Gastrocnemius medialis (tissue), 4 donors: ENCODE data around the gene CCDC178. TPM values are rescaled to one million over a fixed set of nuclear protein-coding genes. Genes with fewer than 3 reads are reported as not detected.

Experiments used
- ATAC-seq, 2 donors: fragments of 150-250 bp; one replicate each; pipeline ENCODE4 v1.9.1; 2016
- DNase-seq, 2 donors: peaks; one replicate each; pipeline ENCODE4 v3.0.0-alpha.2; 2019
- H3K27ac ChIP-seq, 4 donors: fragments of 200-600 bp; sonication (generic); 1 replicate in 1 of 4; 2 replicates in 3 of 4; pipeline ENCODE4 v1.5.1; 2016 to 2018; ENCODE audit warnings: mild to moderate bottlenecking in 2 of 4, moderate library complexity in 1 of 4
- H3K27me3 ChIP-seq, 3 donors: fragments of 200-600 bp; sonication (generic) in 2 of 3; 1 replicate in 1 of 3; 2 replicates in 2 of 3; pipeline versions ENCODE4 v1.5.1 to v1.6.0; 2016 to 2019; ENCODE audit warnings: mild to moderate bottlenecking in 1 of 3, moderate library complexity in 1 of 3
- H3K36me3 ChIP-seq, 2 donors: fragments of 200-600 bp; sonication (generic) in 1 of 2; one replicate each; pipeline ENCODE4 v1.5.1; 2017 to 2018
- H3K4me1 ChIP-seq, 2 donors: fragments of 200-600 bp; sonication (generic) in 1 of 2; one replicate each; pipeline ENCODE4 v1.5.1; 2016 to 2017; ENCODE audit warnings: mild to moderate bottlenecking in 2 of 2
- H3K4me3 ChIP-seq, 4 donors: fragments of 200-600 bp; sonication (generic) in 3 of 4; 1 replicate in 1 of 4; 2 replicates in 3 of 4; pipeline ENCODE4 v1.5.1; 2016 to 2019; ENCODE audit warnings: mild to moderate bottlenecking in 2 of 4
- H3K9me3 ChIP-seq, 3 donors: fragments of 200-600 bp; sonication (generic) in 2 of 3; 1 replicate in 1 of 3; 2 replicates in 2 of 3; pipeline ENCODE4 v1.5.1; 2016 to 2019
- POLR2A ChIP-seq, 2 donors: fragments of 450-650 bp; IDR thresholded peaks; one replicate each; pipeline ENCODE4 v1.6.1; 2017; ENCODE audit warnings: antibody characterized with exemption in 2 of 2, mild to moderate bottlenecking in 2 of 2, moderate library complexity in 2 of 2
- in situ Hi-C, 4 donors: fragments of 200-750 bp; cut with MboI; loops; one replicate each; pipeline versions ENCODE4 v1.15.0 to v1.8.0; 2017; ENCODE audit warnings: low sequenced_read_pairs in 4 of 4
- intact Hi-C: fragments of 100-400 bp; cut with DNase I; formaldehyde crosslinking; loops from one replicate; pipeline ENCODE4 v1.15.1; 2023; ENCODE audit warnings: low total_unique reads
- total RNA-seq, 4 donors: library from RNA; depleted of rRNA; stranded (reverse); fragments of >200 nt; gene quantifications; one replicate each; pipeline versions ENCODE4 v1.1.0 to v1.2.3, GENCODE V29; 2016
- TF ChIP-seq, protein P1 (sequence below), 5 experiments: fragments of 450-650 bp in 3 of 5; fragments of 200-600 bp in 2 of 5; sonication (generic) in 2 of 5; IDR thresholded peaks in 4 of 5; conservative IDR thresholded peaks in 1 of 5; 1 replicate in 4 of 5; 2 replicates in 1 of 5; pipeline ENCODE4 v1.5.1; 2016 to 2019; ENCODE audit warnings: antibody characterized with exemption in 5 of 5, mild to moderate bottlenecking in 3 of 5, moderate library complexity in 3 of 5

The CCDC178 gene
- total RNA-seq, 4 donors from 2014 or later = 0.35 TPM; not detected in 3

DNA sequence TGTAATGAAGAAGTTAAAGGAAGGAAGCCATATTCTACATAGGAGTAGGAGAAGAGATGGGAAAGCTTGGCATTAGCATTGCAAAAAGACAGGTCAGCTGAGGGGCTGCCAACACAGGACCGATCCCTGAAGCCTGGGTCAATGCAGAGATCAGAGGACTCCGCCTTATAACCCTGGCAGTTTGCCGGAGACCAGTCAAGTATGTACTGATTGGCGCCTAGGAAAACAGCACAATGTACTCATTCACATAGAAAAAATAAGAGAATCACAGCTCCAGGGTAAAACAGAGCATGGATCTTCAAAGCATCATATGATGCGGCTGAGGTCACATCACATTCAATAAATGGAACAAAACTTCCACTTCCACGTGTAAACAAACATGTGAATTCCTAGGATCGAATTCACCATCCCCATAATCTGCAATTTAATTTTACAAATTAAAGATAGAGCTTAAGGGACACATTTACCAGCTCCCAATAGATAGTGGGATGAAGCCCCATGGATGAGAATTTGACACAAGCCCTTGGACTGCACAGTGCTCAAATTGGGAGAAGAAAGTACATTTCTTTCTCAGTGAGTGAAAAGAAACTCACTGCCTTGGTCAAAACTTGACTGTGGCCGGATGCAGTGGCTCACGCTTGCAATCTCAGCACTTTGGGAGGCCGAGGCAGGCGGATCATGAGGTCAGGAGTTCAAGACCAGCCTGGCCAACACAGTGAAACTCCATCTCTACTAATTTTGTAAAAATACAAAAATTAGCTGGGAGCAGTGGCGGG, 532.7 kb downstream of the CCDC178 start:
- no peaks in the 10 kb centered on the region for H3K36me3 ChIP-seq
- no peak overlapping the region for H3K27ac ChIP-seq
- H3K4me3 ChIP-seq = no peak overlapping the region
- intact Hi-C loops = no loop called here
- H3K9me3 ChIP-seq = no peaks in the 10 kb centered on the region
- H3K27me3 ChIP-seq = no peaks in the 10 kb centered on the region
- ATAC-seq (no peak), DNase-seq (no peak)
- no peaks in the 10 kb centered on the region for H3K4me1 ChIP-seq
- in situ Hi-C loops = no loop called here
- no peak for TF ChIP-seq POLR2A (IDR thresholded peaks at IDR 0.05)
- TF ChIP-seq, protein P1, sequence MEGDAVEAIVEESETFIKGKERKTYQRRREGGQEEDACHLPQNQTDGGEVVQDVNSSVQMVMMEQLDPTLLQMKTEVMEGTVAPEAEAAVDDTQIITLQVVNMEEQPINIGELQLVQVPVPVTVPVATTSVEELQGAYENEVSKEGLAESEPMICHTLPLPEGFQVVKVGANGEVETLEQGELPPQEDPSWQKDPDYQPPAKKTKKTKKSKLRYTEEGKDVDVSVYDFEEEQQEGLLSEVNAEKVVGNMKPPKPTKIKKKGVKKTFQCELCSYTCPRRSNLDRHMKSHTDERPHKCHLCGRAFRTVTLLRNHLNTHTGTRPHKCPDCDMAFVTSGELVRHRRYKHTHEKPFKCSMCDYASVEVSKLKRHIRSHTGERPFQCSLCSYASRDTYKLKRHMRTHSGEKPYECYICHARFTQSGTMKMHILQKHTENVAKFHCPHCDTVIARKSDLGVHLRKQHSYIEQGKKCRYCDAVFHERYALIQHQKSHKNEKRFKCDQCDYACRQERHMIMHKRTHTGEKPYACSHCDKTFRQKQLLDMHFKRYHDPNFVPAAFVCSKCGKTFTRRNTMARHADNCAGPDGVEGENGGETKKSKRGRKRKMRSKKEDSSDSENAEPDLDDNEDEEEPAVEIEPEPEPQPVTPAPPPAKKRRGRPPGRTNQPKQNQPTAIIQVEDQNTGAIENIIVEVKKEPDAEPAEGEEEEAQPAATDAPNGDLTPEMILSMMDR (IDR thresholded peaks at IDR 0.05 in 4 of 5, conservative IDR thresholded peaks at IDR 0.05 in 1 of 5) = no peak

DNA sequence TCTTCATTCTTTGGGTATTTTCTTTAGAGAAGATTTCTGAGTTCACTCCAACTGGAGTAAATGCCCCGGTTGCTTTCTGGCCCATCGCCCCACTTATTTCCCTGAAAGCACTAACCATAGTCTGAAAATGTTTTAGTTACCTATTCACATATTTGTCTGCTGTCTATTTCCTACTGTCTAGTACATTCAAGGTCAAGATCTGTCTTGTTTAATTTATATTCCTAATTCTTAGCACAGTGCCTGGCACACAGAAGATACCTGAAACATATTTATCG, 533.3 kb downstream of the CCDC178 start:
- DNase-seq (no peak), ATAC-seq (no peak)
- Histone ChIP-seq H3K4me3 (no peak overlapping the region), H3K4me1 (no peaks in the 10 kb centered on the region), H3K36me3 (no peaks in the 10 kb centered on the region), H3K27ac (no peak overlapping the region), H3K9me3 (no peaks in the 10 kb centered on the region), H3K27me3 (no peaks in the 10 kb centered on the region)
- in situ Hi-C loops = no loop called here
- intact Hi-C loops = no loop called here
- no peak for TF ChIP-seq POLR2A (IDR thresholded peaks at IDR 0.05)
- TF ChIP-seq, protein P1 (IDR thresholded peaks at IDR 0.05 in 4 of 5, conservative IDR thresholded peaks at IDR 0.05 in 1 of 5) = no peak

DNA sequence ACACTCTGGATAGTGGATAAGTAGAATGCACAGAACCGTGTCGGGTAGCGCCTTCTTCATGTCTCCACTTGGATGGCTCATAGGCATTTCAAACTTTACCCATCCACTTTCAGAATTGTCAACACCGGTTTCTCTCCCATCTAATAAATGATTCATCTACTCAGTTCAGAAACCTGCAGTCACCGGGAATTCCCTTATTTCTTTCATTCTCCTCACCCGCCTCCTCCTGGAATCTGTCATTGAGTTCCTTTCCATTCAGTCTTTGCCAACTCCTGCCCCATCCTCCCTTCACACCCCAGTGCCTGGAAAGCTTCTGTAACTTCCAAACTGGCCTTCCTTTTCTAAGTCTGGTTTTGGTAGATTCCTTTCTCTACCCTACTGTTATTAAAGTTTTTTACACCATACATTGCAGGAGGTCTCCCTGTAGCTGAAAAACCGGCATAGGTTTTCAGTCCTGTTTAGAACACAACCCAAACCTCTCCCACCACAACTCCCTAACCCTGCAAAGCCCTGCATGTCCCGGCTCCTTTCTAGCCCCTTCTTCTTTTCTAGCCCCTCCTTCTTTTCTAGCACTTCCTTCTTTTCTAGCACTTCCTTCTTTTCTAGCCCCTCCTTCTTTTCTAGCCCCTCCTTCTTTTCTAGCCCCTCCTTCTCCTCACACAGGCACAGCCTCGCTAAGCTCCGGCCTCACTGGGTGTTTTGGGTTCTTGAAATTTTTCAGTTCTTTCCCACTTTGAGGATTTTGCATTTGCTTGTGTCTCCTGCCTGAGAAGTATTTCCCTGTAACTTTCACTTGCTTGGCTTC, 533.8 kb downstream of the CCDC178 start:
- TF ChIP-seq, protein P1 (IDR thresholded peaks at IDR 0.05 in 4 of 5, conservative IDR thresholded peaks at IDR 0.05 in 1 of 5) = no peak
- no peak for TF ChIP-seq POLR2A (IDR thresholded peaks at IDR 0.05)
- in situ Hi-C loops = no loop called here
- Histone ChIP-seq H3K27ac (no peak overlapping the region), H3K27me3 (no peaks in the 10 kb centered on the region), H3K4me1 (no peaks in the 10 kb centered on the region), H3K9me3 (no peaks in the 10 kb centered on the region), H3K4me3 (no peak overlapping the region), H3K36me3 (no peaks in the 10 kb centered on the region)
- DNase-seq = no peak
- intact Hi-C loops = no loop called here
- no peak for ATAC-seq

DNA sequence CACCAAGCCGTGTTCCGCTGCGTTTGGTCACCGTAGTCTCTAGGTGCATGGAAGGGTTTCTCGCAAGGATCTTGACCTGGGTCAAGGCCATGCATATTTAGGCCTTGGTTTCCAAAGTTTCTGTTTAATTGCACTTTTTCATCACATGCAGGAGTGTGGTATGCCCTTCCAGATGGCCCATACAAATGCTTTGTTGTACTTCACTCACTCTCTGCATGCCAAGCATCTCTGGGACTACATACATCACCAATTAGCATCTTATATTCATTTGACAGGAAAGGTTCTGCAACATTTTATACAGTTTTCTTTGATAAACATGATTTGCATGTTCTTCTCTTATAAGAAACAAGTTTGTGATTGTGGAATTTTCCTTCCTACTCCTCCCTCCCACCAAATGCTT, 534.9 kb downstream of the CCDC178 start:
- Histone ChIP-seq H3K4me1 (no peaks in the 10 kb centered on the region), H3K9me3 (no peaks in the 10 kb centered on the region), H3K36me3 (no peaks in the 10 kb centered on the region), H3K27me3 (no peaks in the 10 kb centered on the region), H3K27ac (no peak overlapping the region), H3K4me3 (no peak overlapping the region)
- in situ Hi-C loops (no loop called here), intact Hi-C loops (no loop called here)
- DNase-seq (no peak), ATAC-seq (no peak)
- TF ChIP-seq POLR2A (IDR thresholded peaks at IDR 0.05) = no peak
- TF ChIP-seq, protein P1 (IDR thresholded peaks at IDR 0.05 in 4 of 5, conservative IDR thresholded peaks at IDR 0.05 in 1 of 5) = no peak
